Spinal cord (tissue), 10 donors: ENCODE measurements around the gene DEFB126. TPM values are rescaled to one million over a fixed set of nuclear protein-coding genes. Genes with fewer than 3 reads are reported as not detected.
A peak's percentile ranks its signal among the peaks of the same experiment; 100 is the strongest.

Experiments used
- DNase-seq, 6 donors: peaks; one replicate each; pipeline versions ENCODE4 v3.0.0 to v3.0.0-alpha.2; 2013 to 2015; ENCODE audit warnings: low spot score in 6 of 6, low read depth in 4 of 6
- H3K27ac ChIP-seq: one replicate; pipeline ENCODE4 v1.5.1; 2013; ENCODE audit warnings: low read depth, low read length, control low read depth
- H3K27me3 ChIP-seq: one replicate; pipeline ENCODE4 v1.6.1; 2013; ENCODE audit warnings: low read length; ENCODE audit not compliant: control insufficient read depth, insufficient read depth
- H3K36me3 ChIP-seq: one replicate; pipeline ENCODE4 v1.6.1; 2013; ENCODE audit warnings: low read length; ENCODE audit not compliant: control insufficient read depth, insufficient read depth
- H3K4me1 ChIP-seq: one replicate; pipeline ENCODE4 v1.6.1; 2013; ENCODE audit warnings: low read length; ENCODE audit not compliant: control insufficient read depth, insufficient read depth
- H3K4me3 ChIP-seq: one replicate; pipeline ENCODE4 v1.5.1; 2013; ENCODE audit warnings: low read depth, low read length, control low read depth
- H3K9me3 ChIP-seq: one replicate; pipeline ENCODE4 v1.6.1; 2013; ENCODE audit warnings: low read length; ENCODE audit not compliant: control insufficient read depth, insufficient read depth
- WGBS: methylation state at CpG from one replicate; pipeline ENCODE4 v1.1.5; 2013; ENCODE audit warnings: missing lambda C conversion rate; ENCODE audit not compliant: insufficient coverage; 5-methylcytosine and 5-hydroxymethylcytosine counted together
- polyA plus RNA-seq, 2 donors: library from polyadenylated mRNA; unstranded; fragments of 120-200 nt; gene quantifications; one replicate each; pipeline ENCODE4 v1.2.1, GENCODE V29; 2013; ENCODE audit not compliant: insufficient read length in 2 of 2
- total RNA-seq, 2 donors: library from RNA; depleted of rRNA in 1 of 2; stranded (reverse); fragments of 120-200 nt in 1 of 2; fragments of >200 nt in 1 of 2; gene quantifications; one replicate each; pipeline versions ENCODE4 v1.2.3 to v1.2.4, GENCODE V29; 2013 to 2014
- donor health status: healthy.

The DEFB126 gene
- total and polyA plus RNA-seq, 4 donors = not detected

DNA sequence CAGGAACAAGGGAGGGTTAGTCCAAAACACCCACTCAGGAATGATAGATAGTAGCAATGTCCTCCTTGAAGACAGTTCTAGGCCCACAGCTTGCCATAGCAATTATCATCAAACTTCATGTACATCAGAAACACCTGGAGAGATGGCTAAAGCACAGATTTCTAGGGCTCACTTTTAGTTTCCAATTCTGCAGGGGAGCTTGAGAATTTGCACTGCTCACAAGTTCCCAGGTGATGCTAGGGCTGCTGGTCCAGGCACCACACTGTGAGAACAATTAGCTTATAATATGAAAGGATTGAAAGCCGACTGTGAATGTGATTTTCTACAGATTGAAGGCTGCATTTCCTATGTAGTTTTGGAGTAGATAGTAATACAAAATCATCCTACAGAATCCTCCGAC, 3.5 kb downstream of the DEFB126 start:
- DNase-seq = peak in 1 of 6 donors; percentile 9
- Histone ChIP-seq H3K27me3 (peaks cover 3% of the 10 kb centered on the region), H3K36me3 (no peaks in the 10 kb centered on the region), H3K27ac (no peak overlapping the region), H3K4me1 (no peaks in the 10 kb centered on the region), H3K9me3 (no peaks in the 10 kb centered on the region), H3K4me3 (no peak overlapping the region)
- no CpG with 5 or more reads among the region's 2 CpGs for WGBS

- no peak for DNase-seq
- WGBS = no CpG with 5 or more reads among the region's 1 CpG
- no peaks in the 10 kb centered on the region for H3K36me3 ChIP-seq
- H3K4me1 ChIP-seq = no peaks in the 10 kb centered on the region
- no peaks in the 10 kb centered on the region for H3K9me3 ChIP-seq
- H3K27ac ChIP-seq = no peak overlapping the region
- H3K4me3 ChIP-seq = no peak overlapping the region
- H3K27me3 ChIP-seq = no peaks in the 10 kb centered on the region
These were observed 9.7 kb downstream of the DEFB126 start for GRCh38 chr20:152131-152530.

DNA sequence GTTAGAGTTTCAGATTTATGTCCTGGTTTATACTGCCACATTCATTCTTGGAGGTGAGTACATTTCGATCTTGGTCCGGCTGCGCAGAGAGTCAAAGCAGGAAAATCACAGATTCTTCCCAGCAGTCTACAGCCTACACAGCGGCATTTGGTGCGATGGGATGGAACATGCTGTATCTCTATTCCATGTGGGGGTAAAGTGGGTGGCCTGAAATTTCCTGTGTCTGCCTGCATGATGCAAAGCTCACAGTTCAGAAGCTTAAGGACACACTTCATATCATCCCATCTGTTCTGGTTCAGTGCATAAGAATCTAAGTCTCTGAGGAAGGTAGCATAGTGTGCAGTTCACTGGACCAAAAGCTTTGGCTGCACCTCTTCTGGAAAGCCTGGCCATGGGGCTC, 14.8 kb downstream of the DEFB126 start, which contains the start of gene DEFB127:
Gene DEFB127 (plus strand): TSS at position 301 of the 400 bp plus-strand sequence. CDS start 91 bp downstream, at position 392.
- no CpG with 5 or more reads among the region's 5 CpGs for WGBS
- DNase-seq = no peak
- no peak within 1 kb of the TSS for H3K4me3 ChIP-seq
- H3K27me3 ChIP-seq = no peaks in the 10 kb centered on the region
- no peak within 1 kb of the TSS for H3K27ac ChIP-seq
- no peaks in the 10 kb centered on the region for H3K36me3 ChIP-seq
- no peaks in the 10 kb centered on the region for H3K9me3 ChIP-seq
- no peaks in the 10 kb centered on the region for H3K4me1 ChIP-seq

DNA sequence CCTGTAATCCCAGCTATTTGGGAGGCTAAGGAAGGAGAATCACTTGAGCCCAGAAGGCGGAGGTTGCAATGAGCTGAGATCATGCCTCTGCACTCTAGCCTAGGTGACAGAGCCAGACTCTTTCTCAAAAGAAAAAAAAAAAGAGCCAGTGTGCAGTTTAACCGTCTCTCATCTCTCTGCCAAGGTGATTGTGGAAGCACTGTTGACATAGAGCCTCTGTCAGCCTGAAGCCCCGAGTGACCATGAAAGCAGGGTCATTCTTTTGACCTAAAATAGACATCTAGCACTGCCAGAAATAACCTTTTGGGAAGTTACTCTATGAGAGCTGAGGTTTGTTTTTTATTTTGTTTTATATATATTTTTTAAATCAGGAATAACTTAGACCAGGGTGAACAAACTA, 22.2 kb downstream of the DEFB126 start:
- Histone ChIP-seq H3K36me3 (no peaks in the 10 kb centered on the region), H3K4me3 (no peak overlapping the region), H3K9me3 (no peaks in the 10 kb centered on the region), H3K4me1 (no peaks in the 10 kb centered on the region), H3K27me3 (no peaks in the 10 kb centered on the region), H3K27ac (no peak overlapping the region)
- DNase-seq = no peak
- WGBS = 83% methylated on average over 1 of the region's 3 CpGs

- no peaks in the 10 kb centered on the region for H3K9me3 ChIP-seq
- no peak overlapping the region for H3K27ac ChIP-seq
- H3K36me3 ChIP-seq = no peaks in the 10 kb centered on the region
- H3K4me1 ChIP-seq = no peaks in the 10 kb centered on the region
- DNase-seq = no peak
- no peaks in the 10 kb centered on the region for H3K27me3 ChIP-seq
- no peak overlapping the region for H3K4me3 ChIP-seq
- WGBS = 78% methylated on average over 2 of the region's 2 CpGs
These were observed 26.5 kb downstream of the DEFB126 start for GRCh38 chr20:168876-169275.

DNA sequence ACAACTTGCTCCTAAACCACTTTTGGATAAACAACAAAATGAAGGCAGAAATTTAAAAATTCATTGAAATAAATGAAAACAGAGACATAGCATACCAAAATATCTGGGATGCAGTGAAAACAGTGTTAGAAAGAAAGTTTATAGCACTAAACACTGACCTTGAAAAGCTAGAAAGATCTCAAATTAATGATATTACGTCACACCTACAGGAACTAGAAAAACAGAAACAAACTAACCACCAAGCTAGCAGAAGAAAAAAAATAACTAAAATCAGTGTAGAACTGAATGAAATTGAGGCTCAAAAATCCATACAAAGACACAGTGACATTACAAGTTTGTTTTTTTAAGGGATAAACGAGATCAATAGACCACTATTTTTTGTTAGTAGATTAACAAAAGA, 41.9 kb downstream of the DEFB126 start:
- Histone ChIP-seq H3K27me3 (no peaks in the 10 kb centered on the region), H3K27ac (no peak overlapping the region), H3K4me1 (no peaks in the 10 kb centered on the region), H3K4me3 (no peak overlapping the region), H3K36me3 (no peaks in the 10 kb centered on the region), H3K9me3 (no peaks in the 10 kb centered on the region)
- WGBS = no CpG with 5 or more reads among the region's 2 CpGs
- DNase-seq = no peak

- Histone ChIP-seq H3K4me1 (no peaks in the 10 kb centered on the region), H3K27me3 (peaks cover 3% of the 10 kb centered on the region), H3K9me3 (no peaks in the 10 kb centered on the region), H3K36me3 (no peaks in the 10 kb centered on the region), H3K4me3 (no peak overlapping the region), H3K27ac (no peak overlapping the region)
- no peak for DNase-seq
- no CpG with 5 or more reads among the region's 2 CpGs for WGBS
These were observed 45.3 kb downstream of the DEFB126 start for GRCh38 chr20:187733-188132.

GRCh38 chr20:189611-190010, 47.2 kb downstream of the DEFB126 start, which contains the start of gene DEFB128:
Gene DEFB128 (minus strand): TSS chr20:189711. CDS start chr20:189623, 88 bp downstream.
- 86% methylated on average over 3 of the region's 7 CpGs for WGBS
- DNase-seq = no peak
- Histone ChIP-seq H3K9me3 (no peaks in the 10 kb centered on the region), H3K4me1 (no peaks in the 10 kb centered on the region), H3K4me3 (no peak within 1 kb of the TSS), H3K27ac (no peak within 1 kb of the TSS), H3K27me3 (peaks cover 3% of the 10 kb centered on the region), H3K36me3 (no peaks in the 10 kb centered on the region)

Other genes starting within 250 kb of the DEFB126 start
- not detected for gene DEFB125, start 54.9 kb upstream of the DEFB126 start, total RNA-seq
- gene DEFB125, start 54.9 kb upstream of the DEFB126 start, polyA plus RNA-seq = not detected
- not detected for gene DEFB127, start 14.9 kb downstream of the DEFB126 start, total RNA-seq
- not detected for gene DEFB127, start 14.9 kb downstream of the DEFB126 start, polyA plus RNA-seq
- not detected for gene DEFB128, start 47.1 kb downstream of the DEFB126 start, total RNA-seq
- gene DEFB128, start 47.1 kb downstream of the DEFB126 start, polyA plus RNA-seq = not detected
- not detected for gene DEFB129, start 84.7 kb downstream of the DEFB126 start, total RNA-seq
- gene DEFB129, start 84.7 kb downstream of the DEFB126 start, polyA plus RNA-seq = not detected
- gene DEFB132, start 115.1 kb downstream of the DEFB126 start, total RNA-seq = not detected
- not detected for gene DEFB132, start 115.1 kb downstream of the DEFB126 start, polyA plus RNA-seq
- 1 to 10 TPM; 6.8 to 8.9 TPM for gene C20orf96, start 148.2 kb downstream of the DEFB126 start, total RNA-seq
- gene C20orf96, start 148.2 kb downstream of the DEFB126 start, polyA plus RNA-seq = 10 to 100 TPM; 26.9 to 29.3 TPM
- 10 to 100 TPM; 18.8 to 26.1 TPM for gene ZCCHC3, start 155.0 kb downstream of the DEFB126 start, total RNA-seq
- gene ZCCHC3, start 155.0 kb downstream of the DEFB126 start, polyA plus RNA-seq = 10 to 100 TPM; 25.2 to 26.6 TPM
- gene SOX12, start 183.0 kb downstream of the DEFB126 start, total RNA-seq = 10 to 100 TPM in 1 of 2 donors, 1 to 10 TPM in 1; 4.3 to 11.8 TPM
- 10 to 100 TPM; 58.8 to 59.9 TPM for gene SOX12, start 183.0 kb downstream of the DEFB126 start, polyA plus RNA-seq
- gene NRSN2, start 204.5 kb downstream of the DEFB126 start, total RNA-seq = 10 to 100 TPM; 32.3 to 35.4 TPM
- gene NRSN2, start 204.5 kb downstream of the DEFB126 start, polyA plus RNA-seq = 100 to 1,000 TPM; 148 to 150 TPM
- gene TRIB3, start 238.2 kb downstream of the DEFB126 start, total RNA-seq = 1 to 10 TPM; 5.5 to 6.7 TPM
- 10 to 100 TPM; 11.9 to 12.0 TPM for gene TRIB3, start 238.2 kb downstream of the DEFB126 start, polyA plus RNA-seq